Osteocyte (in vitro differentiated cells): ENCODE results near the gene SRSF6. TPM values are rescaled to one million over a fixed set of nuclear protein-coding genes. Genes with fewer than 3 reads are reported as not detected.

Experiments
- DNase-seq: peaks from one replicate; pipeline ENCODE4 v3.0.0; 2021; ENCODE audit warnings: mixed read lengths; ENCODE audit not compliant: unreplicated experiment; ENCODE audit errors: extremely low spot score
- H3K27ac Mint-ChIP-seq: one replicate; pipeline ENCODE4 v1.8.0; 2021; ENCODE audit warnings: mild to moderate bottlenecking, mixed read lengths; ENCODE audit not compliant: unreplicated experiment
- H3K27me3 Mint-ChIP-seq: one replicate; pipeline ENCODE4 v1.8.0; 2021; ENCODE audit warnings: mixed read lengths; ENCODE audit not compliant: unreplicated experiment
- H3K36me3 Mint-ChIP-seq: one replicate; pipeline ENCODE4 v1.8.0; 2021; ENCODE audit warnings: mixed read lengths; ENCODE audit not compliant: unreplicated experiment
- H3K4me1 Mint-ChIP-seq: one replicate; pipeline ENCODE4 v1.8.0; 2021; ENCODE audit warnings: mixed read lengths; ENCODE audit not compliant: unreplicated experiment
- H3K4me3 Mint-ChIP-seq: one replicate; pipeline ENCODE4 v1.8.0; 2021; ENCODE audit warnings: mild to moderate bottlenecking, moderate library complexity, mixed read lengths; ENCODE audit not compliant: unreplicated experiment
- H3K9me3 Mint-ChIP-seq: one replicate; pipeline ENCODE4 v1.8.0; 2021; ENCODE audit warnings: mixed read lengths; ENCODE audit not compliant: unreplicated experiment
- CTCF ChIP-seq: fragments of 200-600 bp; sonication (generic); IDR thresholded peaks from 2 replicates; pipeline ENCODE4 v1.5.0; 2021; ENCODE audit warnings: antibody characterized with exemption, mild to moderate bottlenecking, moderate library complexity
- total RNA-seq: library from RNA; stranded (reverse); gene quantifications from 2 replicates; pipeline ENCODE4 v1.2.1, GENCODE V29; 2021

Gene SRSF6
- total RNA-seq, 1 donor from 2014 or later = 200 TPM

GRCh38 chr20:43461894-43462659, 4.4 kb downstream of the SRSF6 start:
- no peak for TF ChIP-seq CTCF
- Mint-ChIP-seq H3K4me1 (peaks cover 34% of the 10 kb centered on the region), H3K27ac (no peak overlapping the region), H3K36me3 (peaks cover 63% of the 10 kb centered on the region), H3K4me3 (no peak overlapping the region), H3K27me3 (no peaks in the 10 kb centered on the region), H3K9me3 (no peaks in the 10 kb centered on the region)
- DNase-seq = no peak

- Mint-ChIP-seq H3K4me1 (peaks cover 34% of the 10 kb centered on the region), H3K36me3 (peaks cover 68% of the 10 kb centered on the region), H3K9me3 (no peaks in the 10 kb centered on the region), H3K4me3 (no peak overlapping the region), H3K27ac (no peak overlapping the region), H3K27me3 (no peaks in the 10 kb centered on the region)
- TF ChIP-seq CTCF = no peak
- DNase-seq = no peak
Measured at GRCh38 chr20:43462660-43463526, 5.2 kb downstream of the SRSF6 start.

GRCh38 chr20:43463527-43464218, 6.0 kb downstream of the SRSF6 start:
- peaks cover 68% of the 10 kb centered on the region for H3K36me3 Mint-ChIP-seq
- no peaks in the 10 kb centered on the region for H3K9me3 Mint-ChIP-seq
- H3K4me3 Mint-ChIP-seq = no peak overlapping the region
- peaks cover 34% of the 10 kb centered on the region for H3K4me1 Mint-ChIP-seq
- no peak for DNase-seq
- H3K27me3 Mint-ChIP-seq = no peaks in the 10 kb centered on the region
- H3K27ac Mint-ChIP-seq = no peak overlapping the region
- no peak for TF ChIP-seq CTCF

GRCh38 chr20:43464219-43464790, 6.6 kb downstream of the SRSF6 start:
- H3K27me3 Mint-ChIP-seq = no peaks in the 10 kb centered on the region
- TF ChIP-seq CTCF = no peak
- H3K36me3 Mint-ChIP-seq = peaks cover 72% of the 10 kb centered on the region
- no peak for DNase-seq
- H3K4me3 Mint-ChIP-seq = no peak overlapping the region
- peaks cover 28% of the 10 kb centered on the region for H3K4me1 Mint-ChIP-seq
- no peaks in the 10 kb centered on the region for H3K9me3 Mint-ChIP-seq
- no peak overlapping the region for H3K27ac Mint-ChIP-seq
